ENCODE results near the gene UBE2M. TPM values are rescaled to one million over a fixed set of nuclear protein-coding genes. Genes with fewer than 3 reads are reported as not detected.

UBE2M gene
- total and polyA plus RNA-seq, 2 experiments from 2014 or later = 27.6 to 64.5 TPM

DNA sequence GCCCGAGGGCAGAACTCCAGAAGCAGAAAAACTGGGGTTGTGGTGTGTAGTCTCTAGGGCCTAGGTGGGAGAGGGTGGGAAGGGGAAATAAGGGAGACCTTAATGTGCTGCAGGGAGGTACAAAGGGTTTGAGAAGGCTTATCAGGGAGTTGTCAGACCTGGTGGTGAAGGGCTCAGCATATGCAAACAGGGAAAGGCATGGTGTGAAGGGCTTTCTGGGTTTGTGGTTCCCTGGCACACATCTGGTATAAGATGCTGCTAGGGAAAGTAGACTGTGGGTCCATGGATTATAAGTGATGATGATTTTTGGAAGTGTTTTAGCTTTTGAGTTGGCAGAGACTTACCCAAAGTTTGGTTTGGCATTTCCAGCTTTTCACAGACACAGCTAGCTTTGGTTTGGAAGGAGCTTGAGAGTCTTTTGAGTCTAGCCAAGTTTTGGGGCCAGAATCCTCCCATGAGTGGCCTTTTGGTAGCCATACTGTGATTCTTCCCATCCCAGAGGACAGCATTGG, 12.3 kb downstream of the UBE2M start:
- H3K36me3 ChIP-seq (ENCODE audit: insufficient read depth) = peaks cover 41% of the 10 kb centered on the region
- H3K27ac ChIP-seq (ENCODE audit: low read depth) = peak overlapping the region; percentile 55; the same call in 1 of the 2 replicates
- H4K20me1 ChIP-seq (replicated peaks; ENCODE audit: insufficient read depth) = peaks cover 45% of the 10 kb centered on the region
- H2AFZ ChIP-seq = no peak overlapping the region
- TF ChIP-seq ZNF114 (CRISPR knock-in tag; IDR thresholded peaks at IDR 0.05) (no peak), NANOG (IDR thresholded peaks at IDR 0.05; ENCODE audit: borderline replicate concordance) (no peak), EZH2 (IDR thresholded peaks at IDR 0.05; ENCODE audit: low read depth, unreplicated experiment) (no peak), POLR2AphosphoS5 (IDR thresholded peaks at IDR 0.05; ENCODE audit: low read depth) (no peak), STAT1 (IDR thresholded peaks at IDR 0.05; ENCODE audit: unreplicated experiment) (no peak), JUNB (IDR thresholded peaks at IDR 0.05; ENCODE audit: unreplicated experiment) (no peak), CREB1 (CRISPR knock-in tag; IDR thresholded peaks at IDR 0.05; ENCODE audit: low read depth) (no peak), ZNF331 (CRISPR knock-in tag; IDR thresholded peaks at IDR 0.05; ENCODE audit: low read depth) (no peak), EZH2phosphoT487 (IDR thresholded peaks at IDR 0.05; ENCODE audit: unreplicated experiment) (no peak)
- TF ChIP-seq, protein P1, sequence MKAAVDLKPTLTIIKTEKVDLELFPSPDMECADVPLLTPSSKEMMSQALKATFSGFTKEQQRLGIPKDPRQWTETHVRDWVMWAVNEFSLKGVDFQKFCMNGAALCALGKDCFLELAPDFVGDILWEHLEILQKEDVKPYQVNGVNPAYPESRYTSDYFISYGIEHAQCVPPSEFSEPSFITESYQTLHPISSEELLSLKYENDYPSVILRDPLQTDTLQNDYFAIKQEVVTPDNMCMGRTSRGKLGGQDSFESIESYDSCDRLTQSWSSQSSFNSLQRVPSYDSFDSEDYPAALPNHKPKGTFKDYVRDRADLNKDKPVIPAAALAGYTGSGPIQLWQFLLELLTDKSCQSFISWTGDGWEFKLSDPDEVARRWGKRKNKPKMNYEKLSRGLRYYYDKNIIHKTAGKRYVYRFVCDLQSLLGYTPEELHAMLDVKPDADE (IDR thresholded peaks at IDR 0.05) = no peak
- TF ChIP-seq, protein P2, sequence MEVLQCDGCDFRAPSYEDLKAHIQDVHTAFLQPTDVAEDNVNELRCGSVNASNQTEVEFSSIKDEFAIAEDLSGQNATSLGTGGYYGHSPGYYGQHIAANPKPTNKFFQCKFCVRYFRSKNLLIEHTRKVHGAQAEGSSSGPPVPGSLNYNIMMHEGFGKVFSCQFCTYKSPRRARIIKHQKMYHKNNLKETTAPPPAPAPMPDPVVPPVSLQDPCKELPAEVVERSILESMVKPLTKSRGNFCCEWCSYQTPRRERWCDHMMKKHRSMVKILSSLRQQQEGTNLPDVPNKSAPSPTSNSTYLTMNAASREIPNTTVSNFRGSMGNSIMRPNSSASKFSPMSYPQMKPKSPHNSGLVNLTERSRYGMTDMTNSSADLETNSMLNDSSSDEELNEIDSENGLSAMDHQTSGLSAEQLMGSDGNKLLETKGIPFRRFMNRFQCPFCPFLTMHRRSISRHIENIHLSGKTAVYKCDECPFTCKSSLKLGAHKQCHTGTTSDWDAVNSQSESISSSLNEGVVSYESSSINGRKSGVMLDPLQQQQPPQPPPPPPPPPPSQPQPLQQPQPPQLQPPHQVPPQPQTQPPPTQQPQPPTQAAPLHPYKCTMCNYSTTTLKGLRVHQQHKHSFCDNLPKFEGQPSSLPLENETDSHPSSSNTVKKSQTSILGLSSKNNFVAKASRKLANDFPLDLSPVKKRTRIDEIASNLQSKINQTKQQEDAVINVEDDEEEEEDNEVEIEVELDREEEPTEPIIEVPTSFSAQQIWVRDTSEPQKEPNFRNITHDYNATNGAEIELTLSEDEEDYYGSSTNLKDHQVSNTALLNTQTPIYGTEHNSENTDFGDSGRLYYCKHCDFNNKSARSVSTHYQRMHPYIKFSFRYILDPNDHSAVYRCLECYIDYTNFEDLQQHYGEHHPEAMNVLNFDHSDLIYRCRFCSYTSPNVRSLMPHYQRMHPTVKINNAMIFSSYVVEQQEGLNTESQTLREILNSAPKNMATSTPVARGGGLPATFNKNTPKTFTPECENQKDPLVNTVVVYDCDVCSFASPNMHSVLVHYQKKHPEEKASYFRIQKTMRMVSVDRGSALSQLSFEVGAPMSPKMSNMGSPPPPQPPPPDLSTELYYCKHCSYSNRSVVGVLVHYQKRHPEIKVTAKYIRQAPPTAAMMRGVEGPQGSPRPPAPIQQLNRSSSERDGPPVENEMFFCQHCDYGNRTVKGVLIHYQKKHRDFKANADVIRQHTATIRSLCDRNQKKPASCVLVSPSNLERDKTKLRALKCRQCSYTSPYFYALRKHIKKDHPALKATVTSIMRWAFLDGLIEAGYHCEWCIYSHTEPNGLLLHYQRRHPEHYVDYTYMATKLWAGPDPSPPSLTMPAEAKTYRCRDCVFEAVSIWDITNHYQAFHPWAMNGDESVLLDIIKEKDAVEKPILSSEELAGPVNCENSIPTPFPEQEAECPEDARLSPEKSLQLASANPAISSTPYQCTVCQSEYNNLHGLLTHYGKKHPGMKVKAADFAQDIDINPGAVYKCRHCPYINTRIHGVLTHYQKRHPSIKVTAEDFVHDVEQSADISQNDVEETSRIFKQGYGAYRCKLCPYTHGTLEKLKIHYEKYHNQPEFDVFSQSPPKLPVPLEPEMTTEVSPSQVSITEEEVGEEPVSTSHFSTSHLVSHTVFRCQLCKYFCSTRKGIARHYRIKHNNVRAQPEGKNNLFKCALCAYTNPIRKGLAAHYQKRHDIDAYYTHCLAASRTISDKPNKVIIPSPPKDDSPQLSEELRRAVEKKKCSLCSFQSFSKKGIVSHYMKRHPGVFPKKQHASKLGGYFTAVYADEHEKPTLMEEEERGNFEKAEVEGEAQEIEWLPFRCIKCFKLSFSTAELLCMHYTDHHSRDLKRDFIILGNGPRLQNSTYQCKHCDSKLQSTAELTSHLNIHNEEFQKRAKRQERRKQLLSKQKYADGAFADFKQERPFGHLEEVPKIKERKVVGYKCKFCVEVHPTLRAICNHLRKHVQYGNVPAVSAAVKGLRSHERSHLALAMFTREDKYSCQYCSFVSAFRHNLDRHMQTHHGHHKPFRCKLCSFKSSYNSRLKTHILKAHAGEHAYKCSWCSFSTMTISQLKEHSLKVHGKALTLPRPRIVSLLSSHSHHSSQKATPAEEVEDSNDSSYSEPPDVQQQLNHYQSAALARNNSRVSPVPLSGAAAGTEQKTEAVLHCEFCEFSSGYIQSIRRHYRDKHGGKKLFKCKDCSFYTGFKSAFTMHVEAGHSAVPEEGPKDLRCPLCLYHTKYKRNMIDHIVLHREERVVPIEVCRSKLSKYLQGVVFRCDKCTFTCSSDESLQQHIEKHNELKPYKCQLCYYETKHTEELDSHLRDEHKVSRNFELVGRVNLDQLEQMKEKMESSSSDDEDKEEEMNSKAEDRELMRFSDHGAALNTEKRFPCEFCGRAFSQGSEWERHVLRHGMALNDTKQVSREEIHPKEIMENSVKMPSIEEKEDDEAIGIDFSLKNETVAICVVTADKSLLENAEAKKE (CRISPR knock-in tag; IDR thresholded peaks at IDR 0.05) = no peak
- TF ChIP-seq, protein P3, sequence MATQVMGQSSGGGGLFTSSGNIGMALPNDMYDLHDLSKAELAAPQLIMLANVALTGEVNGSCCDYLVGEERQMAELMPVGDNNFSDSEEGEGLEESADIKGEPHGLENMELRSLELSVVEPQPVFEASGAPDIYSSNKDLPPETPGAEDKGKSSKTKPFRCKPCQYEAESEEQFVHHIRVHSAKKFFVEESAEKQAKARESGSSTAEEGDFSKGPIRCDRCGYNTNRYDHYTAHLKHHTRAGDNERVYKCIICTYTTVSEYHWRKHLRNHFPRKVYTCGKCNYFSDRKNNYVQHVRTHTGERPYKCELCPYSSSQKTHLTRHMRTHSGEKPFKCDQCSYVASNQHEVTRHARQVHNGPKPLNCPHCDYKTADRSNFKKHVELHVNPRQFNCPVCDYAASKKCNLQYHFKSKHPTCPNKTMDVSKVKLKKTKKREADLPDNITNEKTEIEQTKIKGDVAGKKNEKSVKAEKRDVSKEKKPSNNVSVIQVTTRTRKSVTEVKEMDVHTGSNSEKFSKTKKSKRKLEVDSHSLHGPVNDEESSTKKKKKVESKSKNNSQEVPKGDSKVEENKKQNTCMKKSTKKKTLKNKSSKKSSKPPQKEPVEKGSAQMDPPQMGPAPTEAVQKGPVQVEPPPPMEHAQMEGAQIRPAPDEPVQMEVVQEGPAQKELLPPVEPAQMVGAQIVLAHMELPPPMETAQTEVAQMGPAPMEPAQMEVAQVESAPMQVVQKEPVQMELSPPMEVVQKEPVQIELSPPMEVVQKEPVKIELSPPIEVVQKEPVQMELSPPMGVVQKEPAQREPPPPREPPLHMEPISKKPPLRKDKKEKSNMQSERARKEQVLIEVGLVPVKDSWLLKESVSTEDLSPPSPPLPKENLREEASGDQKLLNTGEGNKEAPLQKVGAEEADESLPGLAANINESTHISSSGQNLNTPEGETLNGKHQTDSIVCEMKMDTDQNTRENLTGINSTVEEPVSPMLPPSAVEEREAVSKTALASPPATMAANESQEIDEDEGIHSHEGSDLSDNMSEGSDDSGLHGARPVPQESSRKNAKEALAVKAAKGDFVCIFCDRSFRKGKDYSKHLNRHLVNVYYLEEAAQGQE (IDR thresholded peaks at IDR 0.05; ENCODE audit: unreplicated experiment) = no peak
- TF ChIP-seq, protein P4, sequence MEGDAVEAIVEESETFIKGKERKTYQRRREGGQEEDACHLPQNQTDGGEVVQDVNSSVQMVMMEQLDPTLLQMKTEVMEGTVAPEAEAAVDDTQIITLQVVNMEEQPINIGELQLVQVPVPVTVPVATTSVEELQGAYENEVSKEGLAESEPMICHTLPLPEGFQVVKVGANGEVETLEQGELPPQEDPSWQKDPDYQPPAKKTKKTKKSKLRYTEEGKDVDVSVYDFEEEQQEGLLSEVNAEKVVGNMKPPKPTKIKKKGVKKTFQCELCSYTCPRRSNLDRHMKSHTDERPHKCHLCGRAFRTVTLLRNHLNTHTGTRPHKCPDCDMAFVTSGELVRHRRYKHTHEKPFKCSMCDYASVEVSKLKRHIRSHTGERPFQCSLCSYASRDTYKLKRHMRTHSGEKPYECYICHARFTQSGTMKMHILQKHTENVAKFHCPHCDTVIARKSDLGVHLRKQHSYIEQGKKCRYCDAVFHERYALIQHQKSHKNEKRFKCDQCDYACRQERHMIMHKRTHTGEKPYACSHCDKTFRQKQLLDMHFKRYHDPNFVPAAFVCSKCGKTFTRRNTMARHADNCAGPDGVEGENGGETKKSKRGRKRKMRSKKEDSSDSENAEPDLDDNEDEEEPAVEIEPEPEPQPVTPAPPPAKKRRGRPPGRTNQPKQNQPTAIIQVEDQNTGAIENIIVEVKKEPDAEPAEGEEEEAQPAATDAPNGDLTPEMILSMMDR (conservative IDR thresholded peaks at IDR 0.05; ENCODE audit: low read depth in 2 of 2) = no peak
- peak overlapping the region; percentile 98 for H3K4me2 ChIP-seq
- no peak for ATAC-seq
- peak overlapping the region; percentile 99 for H3K4me3 ChIP-seq
- Mint-ChIP-seq H3K4me3 (peak overlapping the region; percentile 99), H3K4me1 (peaks cover 22% of the 10 kb centered on the region), H3K36me3 (ENCODE audit: low read depth) (peaks cover 65% of the 10 kb centered on the region), H3K27me3 (ENCODE audit: insufficient read depth, low read depth, poor library complexity) (peaks cover 40% of the 10 kb centered on the region), H3K9me3 (peaks cover 5% of the 10 kb centered on the region; the same call in 2 of the 3 replicates), H3K27ac (peak overlapping the region; percentile 45)
- no peaks in the 10 kb centered on the region for H3K9me2 ChIP-seq (ENCODE audit: insufficient read depth)
- no peak for DNase-seq (ENCODE audit: low spot score)
- peaks cover 8% of the 10 kb centered on the region; the same call in 1 of the 2 replicates for H3K4me1 ChIP-seq (ENCODE audit: insufficient read depth)
- peaks cover 37% of the 10 kb centered on the region for H3K79me2 ChIP-seq (replicated peaks; ENCODE audit: insufficient read depth)
- H3F3A ChIP-seq (replicated peaks; ENCODE audit: low read depth) = peaks cover 63% of the 10 kb centered on the region
- peaks cover 15% of the 10 kb centered on the region; the same call in 1 of the 2 replicates for H3K27me3 ChIP-seq (ENCODE audit: insufficient read depth)

All from GM23338 (cell line).